ENCODE measurements around the gene LRRC52.

DNA sequence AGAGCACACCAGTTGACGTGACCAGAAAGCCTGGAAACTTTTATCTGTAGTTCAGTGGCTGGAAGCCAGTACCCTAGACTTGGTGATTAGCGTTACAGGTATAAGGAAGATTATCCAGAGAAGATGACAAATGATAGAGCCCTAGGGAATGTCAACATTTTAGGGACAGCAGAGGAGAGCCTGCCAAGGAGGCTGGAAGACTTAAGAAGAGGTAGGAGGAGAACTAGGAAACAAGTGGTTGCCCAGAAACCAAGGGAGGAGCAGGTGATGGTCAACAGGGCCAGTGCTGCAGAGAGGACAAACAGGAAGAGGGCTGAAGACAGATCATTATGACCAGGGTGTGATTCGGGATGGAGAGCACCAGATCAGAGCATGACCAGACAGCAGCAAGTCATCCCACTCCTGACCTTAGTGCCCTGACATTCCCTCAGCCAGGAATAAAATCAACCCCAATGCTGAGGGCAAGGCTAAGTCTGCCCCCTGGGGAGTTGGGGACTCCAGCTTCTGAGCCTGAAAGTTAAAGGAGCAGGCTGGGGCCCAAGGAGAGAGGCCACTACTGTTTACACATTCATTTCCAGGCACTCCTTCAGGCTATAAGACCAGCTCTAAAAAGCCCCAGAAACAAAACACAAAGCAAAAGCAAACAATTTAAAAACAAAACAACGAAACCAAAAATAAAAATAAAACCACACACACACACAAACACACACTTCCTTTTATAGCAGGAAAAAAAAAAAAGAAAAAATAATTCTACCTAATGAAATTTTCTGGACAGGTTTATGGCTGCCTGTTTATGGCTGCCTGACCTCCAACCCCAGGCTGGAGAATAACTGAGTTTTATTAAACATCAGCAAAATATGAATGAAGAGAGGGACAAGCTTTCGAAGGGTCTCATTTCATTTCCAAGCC lies 48.6 kb upstream of the LRRC52 start:
- TF ChIP-seq POLR2A (IDR thresholded peaks at IDR 0.05): no peak
- TF ChIP-seq, protein P1, sequence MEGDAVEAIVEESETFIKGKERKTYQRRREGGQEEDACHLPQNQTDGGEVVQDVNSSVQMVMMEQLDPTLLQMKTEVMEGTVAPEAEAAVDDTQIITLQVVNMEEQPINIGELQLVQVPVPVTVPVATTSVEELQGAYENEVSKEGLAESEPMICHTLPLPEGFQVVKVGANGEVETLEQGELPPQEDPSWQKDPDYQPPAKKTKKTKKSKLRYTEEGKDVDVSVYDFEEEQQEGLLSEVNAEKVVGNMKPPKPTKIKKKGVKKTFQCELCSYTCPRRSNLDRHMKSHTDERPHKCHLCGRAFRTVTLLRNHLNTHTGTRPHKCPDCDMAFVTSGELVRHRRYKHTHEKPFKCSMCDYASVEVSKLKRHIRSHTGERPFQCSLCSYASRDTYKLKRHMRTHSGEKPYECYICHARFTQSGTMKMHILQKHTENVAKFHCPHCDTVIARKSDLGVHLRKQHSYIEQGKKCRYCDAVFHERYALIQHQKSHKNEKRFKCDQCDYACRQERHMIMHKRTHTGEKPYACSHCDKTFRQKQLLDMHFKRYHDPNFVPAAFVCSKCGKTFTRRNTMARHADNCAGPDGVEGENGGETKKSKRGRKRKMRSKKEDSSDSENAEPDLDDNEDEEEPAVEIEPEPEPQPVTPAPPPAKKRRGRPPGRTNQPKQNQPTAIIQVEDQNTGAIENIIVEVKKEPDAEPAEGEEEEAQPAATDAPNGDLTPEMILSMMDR (IDR thresholded peaks at IDR 0.05): no peak
- no peak for TF ChIP-seq POLR2AphosphoS5 (IDR thresholded peaks at IDR 0.05)
